NCI-H2196 (cell line): Measurements from ENCODE around the gene USP4.

Experiments
- DNase-seq: peaks from one replicate; lab custom pipeline; 2025; ENCODE audit not compliant: unreplicated experiment; lab: John Stamatoyannopoulos, UW

The USP4 gene

DNA sequence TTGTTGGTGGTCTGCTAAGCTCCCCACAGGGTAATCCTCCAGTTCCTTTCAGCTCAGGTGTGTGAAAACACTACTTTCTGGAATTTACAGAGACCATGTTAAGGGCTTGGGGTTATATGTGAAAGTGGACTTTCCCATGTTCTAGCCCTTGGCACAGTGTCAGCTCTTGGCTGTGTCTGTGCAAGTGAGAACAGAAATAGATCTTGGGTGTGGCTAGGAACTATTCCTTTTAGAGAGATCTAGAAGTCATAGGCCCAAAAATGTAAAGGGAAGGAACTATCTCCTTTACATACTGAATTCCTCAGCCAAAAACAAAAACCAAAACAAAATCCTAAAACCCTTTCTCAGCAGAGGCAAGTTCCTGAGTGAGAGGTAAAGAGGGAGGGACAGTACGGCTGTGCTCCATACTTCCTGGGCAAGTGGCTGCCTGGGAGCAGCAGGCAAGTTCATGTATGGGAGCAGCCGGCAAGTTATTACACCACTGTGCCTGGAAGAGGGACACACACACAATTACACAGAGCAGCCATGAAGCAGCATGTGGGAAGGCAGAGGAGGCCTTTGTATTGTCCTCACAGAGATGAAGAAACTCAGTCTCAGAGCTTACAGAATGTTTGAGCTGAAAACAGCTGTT, 43.0 kb downstream of the USP4 start:
- no peak for DNase-seq

DNA sequence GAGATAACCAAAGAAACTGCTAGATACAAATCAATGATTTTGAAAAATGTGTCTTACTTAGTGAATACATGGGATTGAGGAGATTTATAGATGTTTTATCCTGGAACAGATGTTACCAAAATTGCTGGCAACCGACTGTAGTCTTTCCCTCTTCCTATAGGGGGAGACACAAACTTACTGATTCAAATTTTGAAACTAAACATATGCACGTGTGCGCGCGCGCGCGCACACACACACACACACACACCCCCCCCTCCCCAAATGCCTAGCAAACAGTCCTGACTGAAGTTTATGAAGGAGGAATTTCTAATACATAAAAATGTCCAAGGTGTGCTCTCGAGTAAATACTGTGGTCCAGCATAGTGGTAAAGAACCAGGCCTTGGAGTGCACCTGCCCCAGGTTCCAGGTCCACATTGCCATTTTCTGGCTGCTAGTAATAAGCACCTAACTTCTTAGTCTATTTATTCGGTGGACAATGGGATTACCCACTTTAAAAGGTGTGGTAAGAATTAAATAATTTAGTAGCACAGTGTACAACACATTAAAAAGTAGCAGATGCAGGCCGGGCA, 44.3 kb downstream of the USP4 start:
- peak; percentile 0 for DNase-seq

DNA sequence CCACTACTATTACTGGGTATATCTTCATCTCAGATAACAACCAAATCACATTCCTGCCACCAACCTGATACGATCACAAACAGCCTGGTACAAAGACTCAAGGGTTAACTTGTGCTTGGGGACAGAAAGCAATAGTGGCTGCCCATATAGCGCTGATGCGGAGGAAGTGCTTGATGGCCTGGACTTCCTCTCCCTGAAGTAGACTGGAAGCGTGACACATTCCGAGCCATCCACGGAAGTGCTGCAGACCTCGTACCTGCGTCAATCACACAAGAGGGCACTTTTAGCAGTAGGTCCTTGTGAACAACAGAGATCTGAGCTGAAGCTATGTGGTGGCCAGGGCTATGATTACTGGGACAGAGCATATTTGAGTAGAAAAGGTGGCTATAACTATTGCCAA, 45.5 kb downstream of the USP4 start:
- no peak for DNase-seq

DNA sequence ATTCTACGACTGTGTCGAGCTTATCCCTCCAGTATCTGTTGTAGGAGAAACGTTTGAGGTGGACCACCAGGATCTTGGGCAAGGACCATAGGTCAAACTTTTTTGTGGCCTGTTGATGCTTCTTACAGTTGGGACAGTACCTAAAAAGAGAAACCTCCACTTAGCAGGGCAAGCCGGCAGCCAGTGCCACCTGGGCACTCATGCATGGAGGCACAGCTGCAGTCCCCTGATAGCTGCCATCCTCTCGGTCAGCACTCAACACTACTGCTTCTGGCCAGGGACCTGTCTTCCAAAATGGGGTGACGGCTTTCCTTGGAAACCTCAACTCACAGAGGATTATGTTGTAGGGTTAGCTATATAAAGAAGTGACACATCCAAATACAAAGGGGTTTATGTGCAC, 55.9 kb downstream of the USP4 start:
- no peak for DNase-seq

DNA sequence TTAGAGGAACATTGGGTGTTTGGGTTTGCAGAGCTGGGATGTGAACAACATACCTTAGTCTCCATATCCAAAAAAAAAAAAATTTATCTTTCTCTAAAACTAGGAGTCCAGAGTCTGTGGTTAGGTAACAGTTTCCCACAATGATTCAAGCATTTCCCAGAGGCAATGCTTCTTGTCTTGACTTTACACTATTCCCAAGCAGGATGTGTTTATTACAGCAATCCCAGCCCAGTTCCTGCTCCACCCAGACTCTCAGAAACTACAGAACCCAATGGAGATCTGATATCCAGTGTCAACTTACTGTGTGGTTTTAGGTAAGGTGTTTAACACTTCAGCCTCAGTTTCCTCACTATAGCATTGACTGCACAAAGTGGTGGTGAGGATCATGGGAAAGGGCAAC, 60.5 kb downstream of the USP4 start:
- no peak for DNase-seq

DNA sequence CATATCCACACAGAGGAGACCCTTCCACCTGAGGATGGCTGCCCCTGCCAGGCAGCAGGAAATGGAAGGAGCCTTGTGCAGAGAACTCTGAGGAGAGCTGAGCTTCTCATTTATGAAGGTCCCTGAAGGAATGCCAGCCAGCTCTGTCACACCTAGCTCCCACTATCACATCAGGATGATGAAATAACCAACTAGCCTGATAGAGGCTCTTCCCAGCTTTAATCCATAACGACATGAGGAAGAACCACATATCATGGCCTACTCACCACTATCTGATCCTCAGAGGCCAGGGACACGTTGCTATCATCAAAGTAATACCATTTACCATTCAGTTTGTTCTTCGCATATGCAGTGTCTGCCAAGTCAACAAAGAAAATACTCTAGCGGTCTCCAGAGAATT, 61.3 kb downstream of the USP4 start:
- DNase-seq, result no peak

DNA sequence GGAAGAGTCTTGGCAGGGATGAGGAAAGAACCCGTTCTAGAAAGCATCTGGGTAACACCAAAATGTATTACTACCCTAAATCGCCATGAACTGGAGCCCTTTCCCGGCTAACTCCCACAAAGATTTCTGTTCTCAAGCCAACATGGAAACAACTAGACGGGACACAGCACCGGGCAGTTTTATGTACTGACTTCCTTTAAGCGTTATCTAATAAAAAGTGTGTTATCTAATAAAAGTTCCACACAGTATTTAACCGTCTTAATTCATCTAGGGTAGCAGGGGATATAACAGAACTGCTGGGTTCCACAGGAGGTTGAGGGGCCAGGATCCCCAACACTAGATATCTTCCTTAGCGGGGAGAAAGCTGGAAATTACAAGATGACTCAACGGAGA, 62.5 kb downstream of the USP4 start:
- no peak for DNase-seq

DNA sequence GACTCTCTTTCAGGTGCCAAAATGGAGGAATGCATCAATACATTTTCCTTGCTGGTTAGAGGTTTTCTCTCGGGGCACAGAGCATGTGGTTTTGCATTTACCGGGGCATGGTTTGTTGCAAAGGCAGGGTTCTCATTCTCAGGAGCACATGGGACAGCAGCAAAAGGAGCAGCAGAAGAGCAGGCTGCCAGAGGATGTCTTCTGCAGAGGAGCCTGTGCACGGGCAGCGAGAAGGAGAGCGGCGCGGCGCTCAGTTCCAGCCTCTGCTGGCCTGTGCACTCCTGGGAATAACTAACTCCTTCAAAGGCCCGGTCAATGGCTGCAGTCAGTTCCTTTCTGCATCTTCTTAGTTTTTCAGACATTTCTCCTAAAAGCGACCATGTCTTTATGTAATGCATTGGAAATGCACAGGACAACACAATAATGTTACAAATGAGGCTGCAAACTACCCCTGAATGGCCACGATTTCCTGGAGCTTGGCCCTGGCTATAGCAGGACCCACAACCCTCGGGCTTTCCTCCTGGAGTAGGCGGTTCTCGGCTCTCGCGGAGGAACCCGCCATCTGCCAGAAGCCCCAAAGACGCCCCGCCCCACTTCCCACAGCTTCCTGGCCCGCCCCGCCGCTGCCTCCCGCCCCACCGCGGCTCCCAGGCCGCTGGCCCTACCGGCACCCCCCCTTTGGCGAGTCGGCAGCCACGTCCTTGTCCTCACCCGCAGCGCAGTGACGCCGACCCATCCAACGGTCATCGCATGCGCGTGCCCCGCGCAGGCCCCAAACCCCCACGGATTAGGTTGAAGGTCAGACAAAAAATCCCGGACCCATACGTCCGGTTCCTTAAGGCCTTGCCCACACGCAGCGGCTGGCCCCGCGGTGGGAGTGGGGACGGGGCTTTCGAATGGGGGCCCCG, 63.1 kb downstream of the USP4 start, which contains the start of gene C3orf62:
Gene C3orf62 (minus strand): TSS at position 758 of the 908 bp plus-strand sequence. CDS start 360 bp downstream, at position 398.
- DNase-seq, result no peak

DNA sequence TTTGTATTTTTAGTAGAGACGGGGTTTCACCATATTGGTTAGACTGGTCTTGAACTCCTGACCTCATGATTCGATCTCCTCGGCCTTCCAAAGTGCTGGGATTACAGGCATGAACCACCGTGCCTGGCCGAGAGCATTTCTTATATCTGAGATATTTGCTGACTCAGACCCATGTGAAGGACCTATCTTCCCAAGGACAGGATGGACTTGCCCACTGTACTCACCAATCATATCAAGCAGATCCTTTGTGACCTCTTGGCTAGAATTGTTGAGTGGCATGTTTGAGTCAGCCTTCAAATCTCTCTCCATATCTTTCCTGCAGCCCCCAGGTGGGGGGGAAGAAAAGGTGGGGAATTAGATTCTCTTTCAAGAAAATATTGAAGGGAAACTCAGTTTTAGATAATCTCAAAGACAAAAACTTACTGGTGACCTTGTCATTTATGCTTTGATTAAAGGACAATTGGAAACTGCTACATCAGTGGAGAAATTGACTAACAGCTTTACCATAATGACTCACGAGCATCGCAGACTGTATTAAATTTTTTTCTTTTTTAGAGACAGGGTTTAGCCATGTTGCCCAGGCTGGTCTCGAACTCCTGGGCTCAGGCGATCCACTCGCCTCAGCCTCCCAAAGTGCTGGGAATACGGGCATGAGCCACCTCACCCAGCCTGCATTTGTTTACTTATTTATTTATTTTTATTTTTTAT, 65.9 kb downstream of the USP4 start:
- DNase-seq, result no peak

DNA sequence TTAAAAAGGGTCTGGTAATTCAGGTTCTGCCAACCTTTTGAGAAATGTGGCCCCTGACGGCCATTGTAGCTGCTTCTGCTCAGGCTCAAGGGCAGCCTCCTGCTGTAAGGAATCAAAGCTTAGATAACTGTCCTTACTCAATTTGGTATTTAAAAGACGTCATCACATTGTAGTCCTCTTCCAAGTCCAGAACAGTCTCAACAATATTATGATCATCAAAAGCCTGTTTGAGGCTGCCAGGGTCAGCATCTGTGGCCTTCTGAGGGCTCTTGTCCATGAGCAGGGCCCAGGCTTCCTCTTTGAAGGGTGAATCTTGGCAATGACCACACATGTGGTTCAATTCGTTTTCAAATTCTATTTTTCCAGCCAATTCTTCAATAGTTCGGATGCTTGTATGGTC, 68.8 kb downstream of the USP4 start:
- no peak for DNase-seq

DNA sequence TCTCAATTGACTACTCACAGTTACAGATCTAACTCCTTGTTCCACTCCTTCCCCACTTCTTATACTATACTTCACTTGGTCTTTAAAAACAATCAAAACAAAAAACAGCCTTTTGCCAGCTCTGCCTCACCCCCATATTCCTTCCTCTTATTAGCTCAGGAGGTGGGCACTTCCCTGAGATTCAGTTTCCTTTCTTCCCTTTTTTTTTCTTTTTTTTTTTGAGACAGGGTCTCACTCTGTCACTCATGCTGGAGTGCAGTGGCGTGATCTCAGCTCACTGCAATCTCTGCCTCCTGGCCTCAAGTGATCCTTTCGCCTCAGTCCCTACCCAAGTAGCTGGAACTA, 69.7 kb downstream of the USP4 start:
- no peak for DNase-seq

DNA sequence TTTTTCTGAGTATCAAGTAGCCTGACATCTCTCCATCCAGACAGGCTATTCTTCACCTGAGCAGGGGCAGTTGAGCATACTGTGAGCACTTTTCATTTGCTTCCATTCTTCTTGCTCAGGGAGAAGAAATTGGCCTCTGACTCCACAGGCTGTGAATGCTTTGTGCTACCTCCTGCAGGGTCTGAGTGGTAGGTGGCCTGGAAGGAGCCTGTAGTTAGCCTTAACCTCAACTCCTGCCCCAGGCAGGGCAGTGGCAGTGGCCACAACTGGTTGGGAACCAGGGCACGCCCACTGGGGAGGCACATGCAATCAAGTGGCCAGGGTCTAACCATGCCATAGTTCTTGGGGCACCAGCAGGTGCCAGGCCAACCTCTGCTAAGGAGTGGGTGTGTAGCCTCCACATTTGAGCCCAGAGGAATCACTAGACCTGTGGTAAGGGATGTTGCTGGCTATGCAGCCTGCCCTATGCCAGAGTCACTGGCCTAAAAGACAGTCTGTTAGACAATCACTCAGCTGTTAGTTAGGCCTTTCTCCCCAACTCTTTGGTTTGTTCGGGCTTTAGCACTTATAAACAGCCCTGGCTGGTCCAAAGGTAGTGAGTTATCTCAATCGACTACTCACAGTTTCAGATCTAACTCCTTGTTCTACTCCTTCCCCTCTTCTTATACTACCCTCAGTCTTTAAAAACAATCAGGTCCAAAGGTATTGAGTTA, 70.3 kb downstream of the USP4 start:
- DNase-seq, result no peak

DNA sequence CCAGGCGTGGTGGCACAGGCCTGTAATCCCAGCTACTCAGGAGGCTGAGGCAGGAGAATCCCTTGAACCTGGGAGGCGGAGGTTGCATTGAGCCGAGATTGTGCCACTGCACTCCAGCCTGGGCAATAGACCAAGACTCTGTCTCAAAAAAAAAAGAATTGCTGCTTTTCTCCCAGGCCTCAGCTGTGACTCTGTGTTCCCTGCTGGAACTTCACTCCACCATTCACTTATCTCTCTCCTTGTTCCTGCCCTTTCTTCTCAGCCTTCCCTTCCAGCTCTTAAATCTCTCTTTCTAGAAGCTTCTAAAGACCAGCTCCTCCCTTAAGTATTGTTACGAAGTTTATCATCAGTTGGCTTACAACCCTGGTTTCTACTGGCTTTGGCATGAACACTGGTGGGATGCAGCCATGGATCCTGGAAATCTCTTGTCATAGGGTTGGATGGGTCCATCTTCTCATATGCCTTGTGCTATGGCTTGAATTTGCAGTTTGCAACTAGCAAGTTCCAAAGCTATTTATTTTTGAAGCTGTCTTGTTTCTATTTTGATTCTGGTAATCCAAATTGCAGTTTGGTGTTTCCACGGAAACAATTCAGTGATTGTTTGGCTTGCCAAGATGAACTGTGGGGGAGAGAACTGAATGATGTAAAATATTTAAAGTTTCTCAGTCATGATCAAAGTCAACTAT, 73.3 kb downstream of the USP4 start:
- DNase-seq, result no peak

DNA sequence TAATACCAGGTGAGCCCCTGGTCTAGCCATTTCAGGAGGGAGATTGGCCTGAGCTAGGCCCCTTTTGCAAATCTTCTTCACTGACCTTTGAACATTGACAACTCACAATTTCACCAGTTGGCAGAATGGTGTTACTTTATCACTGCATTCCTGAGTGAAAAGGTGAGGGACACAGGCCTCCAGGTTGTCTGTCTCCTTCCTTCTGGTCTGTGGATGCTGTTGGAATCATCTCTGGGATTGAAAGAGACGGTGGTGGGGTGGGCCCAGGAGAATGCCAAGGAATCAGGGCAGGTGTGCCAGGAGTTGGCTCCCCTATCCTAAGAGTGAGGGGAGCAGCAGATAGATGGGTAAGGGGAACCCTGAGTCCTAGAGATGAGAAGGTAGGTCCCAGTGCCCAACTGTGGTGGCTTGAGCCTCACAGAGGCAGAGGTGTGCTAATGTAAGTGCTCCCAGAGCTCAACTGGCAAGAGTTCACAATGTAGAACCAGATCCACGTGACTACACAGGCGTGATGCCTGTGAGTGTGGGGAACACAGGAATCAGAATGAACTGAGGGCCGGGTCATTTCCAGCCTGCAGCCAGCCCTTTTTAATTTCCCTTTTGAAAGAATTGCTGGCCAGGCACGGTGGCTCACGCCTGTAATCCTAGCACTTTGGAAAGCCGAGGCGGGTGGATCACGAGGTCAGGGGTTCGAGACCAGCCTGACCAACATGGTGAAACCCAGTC, 74.0 kb downstream of the USP4 start:
- DNase-seq, result no peak

DNA sequence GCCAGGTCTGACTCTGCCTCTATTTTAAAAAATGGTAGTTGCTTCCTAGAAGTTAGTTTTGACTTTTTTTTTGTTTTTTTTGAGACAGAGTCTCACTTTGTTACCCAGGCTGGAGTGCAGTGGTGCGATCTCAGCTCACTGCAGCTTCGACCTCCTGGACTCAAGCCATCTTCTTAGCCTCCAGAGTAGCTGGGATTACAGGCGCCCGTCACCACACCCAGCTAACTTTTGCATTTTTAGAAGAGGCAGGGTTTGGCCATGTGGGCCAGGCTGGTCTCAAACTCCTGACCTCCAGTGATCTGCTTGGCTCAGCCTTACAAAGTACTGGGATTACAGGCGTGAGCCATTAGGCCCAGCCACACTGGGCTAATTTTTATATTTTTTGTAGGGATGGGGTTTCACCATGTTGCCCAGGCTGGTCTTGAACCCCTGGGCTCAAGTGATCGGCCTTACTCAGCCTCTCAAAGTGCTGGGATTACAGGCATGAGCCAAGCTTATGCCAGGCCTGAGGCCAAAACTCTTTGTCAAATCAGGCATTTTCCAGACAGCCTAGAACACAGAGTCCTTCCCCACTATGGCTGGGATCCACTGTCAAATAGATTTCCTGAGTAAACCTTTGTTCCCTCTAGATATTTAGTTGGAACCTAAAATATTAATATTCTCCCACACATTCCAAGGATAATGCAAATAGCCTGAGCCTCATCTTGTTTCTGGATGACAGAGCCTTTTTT, 76.5 kb downstream of the USP4 start:
- DNase-seq, result no peak

DNA sequence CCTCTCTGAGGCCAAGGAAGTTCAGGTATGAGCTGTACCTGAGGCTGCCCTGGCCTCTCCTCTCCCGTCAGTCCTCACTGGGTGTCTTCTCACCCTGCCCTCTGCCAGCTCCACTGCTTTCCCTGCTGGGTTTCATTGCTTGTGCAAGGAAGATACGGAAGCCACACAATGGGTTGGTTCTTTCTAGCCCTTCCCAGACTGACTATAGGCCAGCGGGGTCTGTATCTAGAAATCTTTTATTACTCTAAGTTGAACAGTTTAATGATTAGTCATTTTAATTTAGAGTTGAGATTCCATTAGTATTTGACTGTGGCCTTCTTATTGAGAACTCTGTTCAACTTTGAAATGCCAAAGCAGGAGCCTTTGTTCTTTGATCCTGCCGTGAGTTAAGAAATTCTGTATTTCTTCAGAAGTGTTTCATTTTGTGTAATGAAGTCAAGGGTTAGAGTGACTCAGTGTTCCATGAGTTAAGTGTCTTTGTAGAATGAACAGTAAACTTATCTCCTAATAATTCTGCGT, 79.0 kb downstream of the USP4 start:
- no peak for DNase-seq

DNA sequence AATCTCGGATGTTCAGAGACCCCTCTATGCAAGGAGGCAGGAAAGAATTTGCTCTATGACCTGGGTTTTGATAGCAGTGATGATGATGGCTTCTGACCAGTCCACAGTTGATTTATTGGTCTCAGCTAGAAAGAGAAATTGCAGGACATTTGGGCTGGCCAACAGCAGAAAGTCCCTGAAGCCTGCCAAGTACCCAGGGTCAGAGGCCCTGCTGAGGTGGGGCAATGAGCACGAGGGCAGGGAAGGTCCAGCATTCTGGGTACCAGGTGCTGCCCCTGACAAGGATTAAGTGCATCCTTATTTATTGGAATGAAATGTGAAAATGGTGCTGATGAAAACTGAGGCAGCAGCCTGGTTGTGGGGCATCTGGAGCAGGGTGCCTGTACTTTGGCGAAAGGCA, 82.7 kb downstream of the USP4 start:
- no peak for DNase-seq

DNA sequence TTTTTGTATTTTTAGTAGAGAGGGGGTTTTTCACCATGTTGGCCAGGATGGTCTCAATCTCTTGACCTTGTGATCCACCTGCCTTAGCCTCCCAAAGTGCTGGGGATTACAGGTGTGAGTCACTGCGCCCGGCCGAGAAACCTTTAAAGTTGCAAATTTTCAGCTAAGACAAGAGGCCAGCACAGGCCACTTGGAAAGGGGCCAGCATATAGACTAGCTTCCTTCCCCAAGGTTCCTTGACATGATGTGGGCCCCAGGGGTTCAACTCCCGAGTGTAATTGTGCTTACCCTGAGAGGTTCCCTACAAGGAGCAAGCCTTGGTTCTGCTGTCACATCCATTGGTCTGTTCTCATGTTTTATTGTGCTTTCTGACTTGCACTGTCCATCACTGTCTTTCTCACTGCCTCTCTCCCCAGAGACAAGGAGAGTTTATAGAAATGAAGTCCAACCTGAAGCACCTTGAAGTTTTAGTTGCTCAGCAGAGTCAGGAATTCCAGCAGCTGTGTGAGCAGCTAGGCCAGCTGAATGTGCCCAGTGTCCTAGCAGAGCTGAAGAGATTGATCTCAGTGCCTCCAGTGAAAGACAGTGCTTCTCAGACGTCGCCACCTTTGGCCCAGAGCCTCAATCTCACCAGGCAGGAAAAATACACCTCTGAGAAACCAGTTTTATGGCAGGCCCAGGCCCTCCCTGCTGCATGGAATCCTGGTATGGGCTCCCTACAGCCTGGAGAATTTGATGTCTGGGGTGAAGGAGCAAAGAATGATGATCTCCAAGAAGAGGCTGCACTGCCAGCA, 83.9 kb downstream of the USP4 start:
- no peak for DNase-seq
